ENCODE results near the gene LRRFIP1. TPM values are rescaled to one million over a fixed set of nuclear protein-coding genes. Genes with fewer than 3 reads are reported as not detected.

Gene LRRFIP1
- total and polyA plus RNA-seq, 9 of the 15 experiments (the other 6 are each of a cell fraction or from before 2014, with no cell fraction given), result 13.1 to 45.2 (median 31.3) TPM

DNA sequence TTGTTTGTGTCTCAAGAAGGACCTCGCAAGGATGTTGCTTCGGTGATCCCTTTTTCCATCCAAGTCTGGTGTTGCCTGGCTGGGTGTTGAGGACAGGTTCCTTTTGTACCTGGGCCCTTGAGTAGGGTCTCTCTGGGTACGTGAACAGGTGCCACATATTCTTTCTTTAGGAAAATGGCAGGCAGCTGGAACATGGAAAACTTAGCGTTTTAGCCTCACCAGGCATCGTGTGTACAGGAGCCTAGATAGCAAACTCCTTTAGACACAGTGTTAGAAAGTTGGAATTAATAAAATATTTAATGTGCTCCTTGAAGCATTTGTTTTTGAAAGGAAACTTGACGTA, 116.9 kb downstream of the LRRFIP1 start:
- WGBS (ENCODE audit: insufficient coverage, low coverage, missing lambda C conversion rate), result 61% methylated on average over 6 of the region's 6 CpGs
- Histone ChIP-seq H3K79me2 (ENCODE audit: control insufficient read depth, insufficient read depth, low read length) (no peaks in the 10 kb centered on the region), H3K9me1 (ENCODE audit: control insufficient read depth, insufficient read depth, low read length) (no peaks in the 10 kb centered on the region), H3K36me3 (ENCODE audit: control insufficient read depth, insufficient read depth, low read length) (peaks cover 2% of the 10 kb centered on the region; the same call in 1 of the 3 replicates), H3K9me3 (replicated peaks; ENCODE audit: control insufficient read depth, insufficient read depth, low read depth, low read length) (no peaks in the 10 kb centered on the region), H3K27ac (ENCODE audit: extremely low read depth, low read depth, low read length) (no peak overlapping the region), H3K27me3 (ENCODE audit: control insufficient read depth in 2 of 2, insufficient read depth in 2 of 2, low read length in 2 of 2) (no peaks in the 10 kb centered on the region), H3K4me2 (ENCODE audit: insufficient read depth, low read length) (no peak overlapping the region), H2AFZ (ENCODE audit: low read depth, low read length) (no peak overlapping the region), H3K9ac (ENCODE audit: insufficient read depth in 1 of 2, low read depth in 2 of 2, low read length in 2 of 2) (no peak overlapping the region), H3K4me3 (no peak overlapping the region), H3K4me1 (replicated peaks in 1 of 2; ENCODE audit: control insufficient read depth in 2 of 2, insufficient read depth in 2 of 2, low read length in 2 of 2) (peaks cover 0 to 4% of the 10 kb centered on the region in 2 experiments; a peak in 3 of 5 replicates), H4K20me1 (replicated peaks; ENCODE audit: control insufficient read depth, insufficient read depth, low read length) (peaks cover 7% of the 10 kb centered on the region; the same call in 1 of the 2 replicates)
- ATAC-seq, result no peak
- FAIRE-seq, result no peak
- intact Hi-C loops (cut with micrococcal nuclease), result loop anchor here (10.0 kb wide), 1 partner anchor 159 kb away; no protein-coding TSS in a partner anchor
- BruUV-seq (replicated peaks), result no TSS peak
- POLR2A ChIA-PET, result interaction anchor here (0.6 kb wide), 1 partner anchor 559 kb away, joined by 4 read pairs; no protein-coding TSS in a partner anchor
- no peak for DNase-seq (ENCODE audit: extremely low read depth in 1 of 4, low spot score in 3 of 4)
- in situ Hi-C loops (cut with MboI), result loop anchor here (5.0 kb wide), 1 partner anchor 67 kb away; no protein-coding TSS in a partner anchor
- TF ChIP-seq, protein P1, sequence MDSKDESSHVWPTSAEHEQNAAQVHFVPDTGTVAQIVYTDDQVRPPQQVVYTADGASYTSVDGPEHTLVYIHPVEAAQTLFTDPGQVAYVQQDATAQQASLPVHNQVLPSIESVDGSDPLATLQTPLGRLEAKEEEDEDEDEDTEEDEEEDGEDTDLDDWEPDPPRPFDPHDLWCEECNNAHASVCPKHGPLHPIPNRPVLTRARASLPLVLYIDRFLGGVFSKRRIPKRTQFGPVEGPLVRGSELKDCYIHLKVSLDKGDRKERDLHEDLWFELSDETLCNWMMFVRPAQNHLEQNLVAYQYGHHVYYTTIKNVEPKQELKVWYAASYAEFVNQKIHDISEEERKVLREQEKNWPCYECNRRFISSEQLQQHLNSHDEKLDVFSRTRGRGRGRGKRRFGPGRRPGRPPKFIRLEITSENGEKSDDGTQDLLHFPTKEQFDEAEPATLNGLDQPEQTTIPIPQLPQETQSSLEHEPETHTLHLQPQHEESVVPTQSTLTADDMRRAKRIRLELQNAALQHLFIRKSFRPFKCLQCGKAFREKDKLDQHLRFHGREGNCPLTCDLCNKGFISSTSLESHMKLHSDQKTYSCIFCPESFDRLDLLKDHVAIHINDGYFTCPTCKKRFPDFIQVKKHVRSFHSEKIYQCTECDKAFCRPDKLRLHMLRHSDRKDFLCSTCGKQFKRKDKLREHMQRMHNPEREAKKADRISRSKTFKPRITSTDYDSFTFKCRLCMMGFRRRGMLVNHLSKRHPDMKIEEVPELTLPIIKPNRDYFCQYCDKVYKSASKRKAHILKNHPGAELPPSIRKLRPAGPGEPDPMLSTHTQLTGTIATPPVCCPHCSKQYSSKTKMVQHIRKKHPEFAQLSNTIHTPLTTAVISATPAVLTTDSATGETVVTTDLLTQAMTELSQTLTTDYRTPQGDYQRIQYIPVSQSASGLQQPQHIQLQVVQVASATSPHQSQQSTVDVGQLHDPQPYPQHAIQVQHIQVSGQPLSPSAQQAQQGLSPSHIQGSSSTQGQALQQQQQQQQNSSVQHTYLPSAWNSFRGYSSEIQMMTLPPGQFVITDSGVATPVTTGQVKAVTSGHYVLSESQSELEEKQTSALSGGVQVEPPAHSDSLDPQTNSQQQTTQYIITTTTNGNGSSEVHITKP (IDR thresholded peaks at IDR 0.05; ENCODE audit: partially characterized antibody), result no peak
- TF ChIP-seq, protein P2, sequence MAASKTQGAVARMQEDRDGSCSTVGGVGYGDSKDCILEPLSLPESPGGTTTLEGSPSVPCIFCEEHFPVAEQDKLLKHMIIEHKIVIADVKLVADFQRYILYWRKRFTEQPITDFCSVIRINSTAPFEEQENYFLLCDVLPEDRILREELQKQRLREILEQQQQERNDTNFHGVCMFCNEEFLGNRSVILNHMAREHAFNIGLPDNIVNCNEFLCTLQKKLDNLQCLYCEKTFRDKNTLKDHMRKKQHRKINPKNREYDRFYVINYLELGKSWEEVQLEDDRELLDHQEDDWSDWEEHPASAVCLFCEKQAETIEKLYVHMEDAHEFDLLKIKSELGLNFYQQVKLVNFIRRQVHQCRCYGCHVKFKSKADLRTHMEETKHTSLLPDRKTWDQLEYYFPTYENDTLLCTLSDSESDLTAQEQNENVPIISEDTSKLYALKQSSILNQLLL (CRISPR knock-in tag; IDR thresholded peaks at IDR 0.05; ENCODE audit: borderline replicate concordance), result no peak
- TF ChIP-seq ZNF282 (CRISPR knock-in tag; IDR thresholded peaks at IDR 0.05), result no peak
- TF ChIP-seq SMAD4 (CRISPR knock-in tag; conservative IDR thresholded peaks at IDR 0.05), result no peak
- TF ChIP-seq ARNT (IDR thresholded peaks at IDR 0.05), result no peak
- no peak for TF ChIP-seq NFE2 (IDR thresholded peaks at IDR 0.05; ENCODE audit: low read depth)
- no peak for TF ChIP-seq ZNF431 (CRISPR knock-in tag; IDR thresholded peaks at IDR 0.05)
- TF ChIP-seq, protein P3, sequence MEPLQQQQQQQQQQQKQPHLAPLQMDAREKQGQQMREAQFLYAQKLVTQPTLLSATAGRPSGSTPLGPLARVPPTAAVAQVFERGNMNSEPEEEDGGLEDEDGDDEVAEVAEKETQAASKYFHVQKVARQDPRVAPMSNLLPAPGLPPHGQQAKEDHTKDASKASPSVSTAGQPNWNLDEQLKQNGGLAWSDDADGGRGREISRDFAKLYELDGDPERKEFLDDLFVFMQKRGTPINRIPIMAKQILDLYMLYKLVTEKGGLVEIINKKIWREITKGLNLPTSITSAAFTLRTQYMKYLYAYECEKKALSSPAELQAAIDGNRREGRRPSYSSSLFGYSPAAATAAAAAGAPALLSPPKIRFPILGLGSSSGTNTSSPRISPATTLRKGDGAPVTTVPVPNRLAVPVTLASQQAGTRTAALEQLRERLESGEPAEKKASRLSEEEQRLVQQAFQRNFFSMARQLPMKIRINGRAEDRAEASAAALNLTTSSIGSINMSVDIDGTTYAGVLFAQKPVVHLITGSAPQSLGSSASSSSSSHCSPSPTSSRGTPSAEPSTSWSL (CRISPR knock-in tag; IDR thresholded peaks at IDR 0.05; ENCODE audit: borderline replicate concordance), result no peak
- TF ChIP-seq, protein P4, sequence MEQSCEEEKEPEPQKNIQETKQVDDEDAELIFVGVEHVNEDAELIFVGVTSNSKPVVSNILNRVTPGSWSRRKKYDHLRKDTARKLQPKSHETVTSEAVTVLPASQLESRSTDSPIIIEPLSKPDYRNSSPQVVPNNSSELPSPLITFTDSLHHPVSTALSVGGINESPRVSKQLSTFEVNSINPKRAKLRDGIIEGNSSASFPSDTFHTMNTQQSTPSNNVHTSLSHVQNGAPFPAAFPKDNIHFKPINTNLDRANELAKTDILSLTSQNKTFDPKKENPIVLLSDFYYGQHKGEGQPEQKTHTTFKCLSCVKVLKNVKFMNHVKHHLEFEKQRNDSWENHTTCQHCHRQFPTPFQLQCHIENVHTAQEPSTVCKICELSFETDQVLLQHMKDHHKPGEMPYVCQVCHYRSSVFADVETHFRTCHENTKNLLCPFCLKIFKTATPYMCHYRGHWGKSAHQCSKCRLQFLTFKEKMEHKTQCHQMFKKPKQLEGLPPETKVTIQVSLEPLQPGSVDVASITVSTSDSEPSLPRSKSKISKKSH (CRISPR knock-in tag; IDR thresholded peaks at IDR 0.05), result no peak
- CTCF ChIA-PET (ENCODE audit: low intra/inter-chr PET ratio), result interaction anchor here (2.0 to 4.3 kb wide), 2 partner anchors 71 to 232 kb away, joined by 7 to 59 read pairs; no protein-coding TSS in a partner anchor

Data from K562 (cell line).